ENCODE measurements around the gene GLUD1.

GLUD1 gene

GRCh38 chr10:87066865-87067264 is 27.8 kb downstream of the GLUD1 start:
- TF ChIP-seq CTCF (IDR thresholded peaks at IDR 0.05; ENCODE audit: extremely low read depth, missing control alignments) = no peak
- DNase-seq (ENCODE audit: low spot score) = no peak

- TF ChIP-seq CTCF (IDR thresholded peaks at IDR 0.05; ENCODE audit: extremely low read depth, missing control alignments) = no peak
Measured at GRCh38 chr10:87066178-87066577, 28.5 kb downstream of the GLUD1 start.

GRCh38 chr10:87064651-87065050 is 30.0 kb downstream of the GLUD1 start:
- no peak for TF ChIP-seq CTCF (IDR thresholded peaks at IDR 0.05; ENCODE audit: extremely low read depth, missing control alignments)
- no peak for DNase-seq (ENCODE audit: low spot score)

More at GRCh38 chr10:87066178-87066577, 28.5 kb downstream of the GLUD1 start:
- no peak for DNase-seq (ENCODE audit: low spot score)

- no peak for DNase-seq (ENCODE audit: low spot score)
- no peak for TF ChIP-seq CTCF (IDR thresholded peaks at IDR 0.05; ENCODE audit: extremely low read depth, missing control alignments)
Measured at GRCh38 chr10:87060280-87060928, 34.2 kb downstream of the GLUD1 start.

GRCh38 chr10:87059401-87059800 is 35.2 kb downstream of the GLUD1 start:
- DNase-seq (ENCODE audit: low spot score) = no peak
- TF ChIP-seq CTCF (IDR thresholded peaks at IDR 0.05; ENCODE audit: extremely low read depth, missing control alignments) = no peak

GRCh38 chr10:87058171-87058570 is 36.5 kb downstream of the GLUD1 start:
- TF ChIP-seq CTCF (IDR thresholded peaks at IDR 0.05; ENCODE audit: extremely low read depth, missing control alignments) = no peak
- no peak for DNase-seq (ENCODE audit: low spot score)

GRCh38 chr10:87054373-87055295 is 40.0 kb downstream of the GLUD1 start:
- TF ChIP-seq CTCF (IDR thresholded peaks at IDR 0.05; ENCODE audit: extremely low read depth, missing control alignments) = no peak
- DNase-seq (ENCODE audit: low spot score) = no peak

Measured in GM20000 (cell line).